Measurements from ENCODE around the gene RNF220. TPM values are rescaled to one million over a fixed set of nuclear protein-coding genes. Genes with fewer than 3 reads are reported as not detected.

Gene RNF220
- total and polyA plus RNA-seq, 7 experiments from 2014 or later: 83.1 to 127 (median 95.9) TPM

DNA sequence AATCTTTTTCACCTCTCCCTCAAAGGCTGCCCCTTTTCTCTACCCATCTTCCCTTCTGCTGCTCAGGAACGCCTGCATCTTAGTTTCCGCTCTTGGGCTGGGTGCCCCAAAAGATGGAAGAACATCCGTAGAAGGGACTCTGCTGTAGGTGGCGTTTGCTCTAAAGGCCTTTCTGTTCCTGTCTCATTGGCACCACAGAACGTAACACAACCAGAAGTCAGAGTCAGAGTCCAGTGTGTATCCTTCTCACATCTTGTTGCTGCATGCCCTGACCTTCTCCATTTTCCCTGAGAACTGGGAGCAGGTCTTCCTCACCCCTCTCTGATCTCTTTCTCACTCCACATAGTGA is 103.3 kb downstream of the RNF220 start:
- no peaks in the 10 kb centered on the region for H3K9me3 ChIP-seq (ENCODE audit: control insufficient read depth in 2 of 3, low read length in 3 of 3)
- ChIA-PET CTCF (no interaction called here), POLR2A (no interaction called here)
- peaks cover 0 to 12% (median 9%) of the 10 kb centered on the region in 7 donors for H3K4me1 Mint-ChIP-seq
- ATAC-seq (no peak), DNase-seq (no peak)
- peaks cover 0 to 1% (median 0%) of the 10 kb centered on the region in 11 donors for H3K9me3 Mint-ChIP-seq
- no peak overlapping the region for H3K27ac Mint-ChIP-seq
- no peak overlapping the region for H3K4me3 ChIP-seq (ENCODE audit: low read length)
- no peak overlapping the region for H3K4me3 Mint-ChIP-seq
- no peaks in the 10 kb centered on the region for H3K27me3 ChIP-seq (ENCODE audit: control insufficient read depth in 2 of 2, insufficient read depth in 2 of 2, low read length in 2 of 2)
- H3K36me3 ChIP-seq (ENCODE audit: control insufficient read depth in 2 of 3, insufficient read depth in 3 of 3, low read length in 3 of 3): no peaks in the 10 kb centered on the region
- H3K27ac ChIP-seq (ENCODE audit: low read depth, low read length): no peak overlapping the region
- peaks cover 4 to 17% (median 12%) of the 10 kb centered on the region in 5 donors for H3K27me3 Mint-ChIP-seq
- peaks cover 0 to 6% of the 10 kb centered on the region in 2 donors for H3K4me1 ChIP-seq (ENCODE audit: control insufficient read depth in 2 of 2, insufficient read depth in 2 of 2, low read length in 2 of 2)
- no peaks in the 10 kb centered on the region for H3K36me3 Mint-ChIP-seq
- intact Hi-C loops (cut with micrococcal nuclease): no loop called here

DNA sequence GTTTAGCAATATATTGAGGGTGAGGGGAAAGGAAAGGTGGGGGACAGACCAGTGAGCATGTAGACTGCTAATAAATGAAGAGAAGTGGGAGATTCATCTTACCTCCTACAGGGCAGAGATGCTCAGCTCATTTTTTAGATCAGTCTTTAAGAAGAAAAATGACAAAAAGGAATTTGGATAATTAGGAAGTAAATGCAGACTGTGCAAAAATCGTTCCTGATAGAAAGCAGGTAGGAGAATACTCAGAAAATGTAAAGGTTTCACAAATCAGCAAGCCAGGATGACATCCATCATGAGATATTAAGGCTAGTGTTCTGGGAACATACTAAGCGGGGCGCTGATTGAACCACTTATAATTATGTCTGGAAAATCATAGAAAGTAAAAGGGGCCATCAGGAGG is 106.3 kb downstream of the RNF220 start:
- Mint-ChIP-seq H3K36me3 (no peaks in the 10 kb centered on the region), H3K9me3 (peaks cover 0 to 1% (median 0%) of the 10 kb centered on the region in 11 donors), H3K27ac (no peak overlapping the region), H3K4me3 (no peak overlapping the region), H3K27me3 (peaks cover 17 to 26% (median 22%) of the 10 kb centered on the region in 5 donors), H3K4me1 (peaks cover 0 to 12% (median 9%) of the 10 kb centered on the region in 7 donors)
- no peaks in the 10 kb centered on the region for H3K27me3 ChIP-seq (ENCODE audit: control insufficient read depth in 2 of 2, insufficient read depth in 2 of 2, low read length in 2 of 2)
- no peak for DNase-seq
- CTCF ChIA-PET: interaction anchor here (0.6 kb wide), 1 partner anchor 85 kb away, joined by 4 read pairs; no protein-coding TSS in a partner anchor
- no peaks in the 10 kb centered on the region for H3K9me3 ChIP-seq (ENCODE audit: control insufficient read depth in 2 of 3, low read length in 3 of 3)
- intact Hi-C loops (cut with micrococcal nuclease): no loop called here
- H3K36me3 ChIP-seq (ENCODE audit: control insufficient read depth in 2 of 3, insufficient read depth in 3 of 3, low read length in 3 of 3): no peaks in the 10 kb centered on the region
- no peak overlapping the region for H3K4me3 ChIP-seq (ENCODE audit: low read length)
- peaks cover 0 to 6% of the 10 kb centered on the region in 2 donors for H3K4me1 ChIP-seq (ENCODE audit: control insufficient read depth in 2 of 2, insufficient read depth in 2 of 2, low read length in 2 of 2)
- no peak for ATAC-seq
- POLR2A ChIA-PET: no interaction called here
- H3K27ac ChIP-seq (ENCODE audit: low read depth, low read length): no peak overlapping the region

- Mint-ChIP-seq H3K27me3 (peaks cover 15 to 25% (median 24%) of the 10 kb centered on the region in 5 donors), H3K27ac (no peak overlapping the region), H3K36me3 (no peaks in the 10 kb centered on the region), H3K9me3 (peaks cover 0 to 1% (median 0%) of the 10 kb centered on the region in 11 donors), H3K4me3 (no peak overlapping the region), H3K4me1 (peaks cover 0 to 12% (median 9%) of the 10 kb centered on the region in 7 donors)
- Histone ChIP-seq H3K9me3 (ENCODE audit: control insufficient read depth in 2 of 3, low read length in 3 of 3) (no peaks in the 10 kb centered on the region), H3K36me3 (ENCODE audit: control insufficient read depth in 2 of 3, insufficient read depth in 3 of 3, low read length in 3 of 3) (no peaks in the 10 kb centered on the region), H3K4me3 (ENCODE audit: low read length) (no peak overlapping the region), H3K4me1 (ENCODE audit: control insufficient read depth in 2 of 2, insufficient read depth in 2 of 2, low read length in 2 of 2) (peaks cover 0 to 6% of the 10 kb centered on the region in 2 donors), H3K27ac (ENCODE audit: low read depth, low read length) (no peak overlapping the region), H3K27me3 (ENCODE audit: control insufficient read depth in 2 of 2, insufficient read depth in 2 of 2, low read length in 2 of 2) (no peaks in the 10 kb centered on the region)
- CTCF ChIA-PET: no interaction called here
- ATAC-seq: no peak
- DNase-seq: peak in 2 of 9 donors; percentile 5 to 10
- intact Hi-C loops (cut with micrococcal nuclease): no loop called here
- POLR2A ChIA-PET: no interaction called here
These were observed 106.7 kb downstream of the RNF220 start for GRCh38 chr1:44511769-44512168.

DNA sequence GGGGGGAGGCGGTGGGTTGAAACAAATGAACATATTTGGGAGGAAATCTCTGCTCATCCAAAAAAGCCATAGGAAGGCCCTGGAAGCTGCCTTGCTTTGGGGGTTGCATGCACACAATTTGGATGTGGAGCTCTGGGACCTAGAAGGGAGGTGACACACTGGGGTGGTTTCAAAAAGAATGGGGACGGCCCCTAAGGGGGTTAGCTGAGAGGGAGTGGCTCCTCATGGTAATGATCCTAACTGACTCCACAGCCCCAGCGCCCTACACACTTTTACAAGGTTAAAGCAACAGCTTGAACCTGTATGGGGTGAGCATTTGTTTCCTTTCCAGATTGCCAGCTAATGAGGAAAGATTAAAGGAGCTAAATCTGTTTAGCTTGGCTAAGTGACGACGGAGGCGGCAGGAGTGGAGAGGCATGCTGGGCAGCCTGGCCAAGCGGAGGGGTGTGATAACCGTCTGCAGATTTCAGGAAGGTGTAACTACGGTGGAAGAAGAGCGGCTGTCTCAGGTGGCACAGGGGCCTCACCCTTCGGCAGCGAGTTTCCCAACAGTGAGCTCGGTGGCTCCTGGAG is 107.3 kb downstream of the RNF220 start:
- Mint-ChIP-seq H3K4me1 (peaks cover 0 to 12% (median 9%) of the 10 kb centered on the region in 7 donors), H3K4me3 (no peak overlapping the region), H3K9me3 (peaks cover 0 to 1% (median 0%) of the 10 kb centered on the region in 11 donors), H3K27me3 (peaks cover 13 to 30% (median 25%) of the 10 kb centered on the region in 5 donors), H3K27ac (peak overlapping the region in 1 of 9 donors; percentile 29), H3K36me3 (no peaks in the 10 kb centered on the region)
- intact Hi-C loops (cut with micrococcal nuclease): no loop called here
- H3K9me3 ChIP-seq (ENCODE audit: control insufficient read depth in 2 of 3, low read length in 3 of 3): no peaks in the 10 kb centered on the region
- ChIA-PET CTCF (no interaction called here), POLR2A (no interaction called here)
- no peak overlapping the region for H3K27ac ChIP-seq (ENCODE audit: low read depth, low read length)
- H3K4me1 ChIP-seq (ENCODE audit: control insufficient read depth in 2 of 2, insufficient read depth in 2 of 2, low read length in 2 of 2): peaks cover 0 to 6% of the 10 kb centered on the region in 2 donors
- no peaks in the 10 kb centered on the region for H3K36me3 ChIP-seq (ENCODE audit: control insufficient read depth in 2 of 3, insufficient read depth in 3 of 3, low read length in 3 of 3)
- no peak for ATAC-seq
- no peak overlapping the region for H3K4me3 ChIP-seq (ENCODE audit: low read length)
- DNase-seq: no peak
- no peaks in the 10 kb centered on the region for H3K27me3 ChIP-seq (ENCODE audit: control insufficient read depth in 2 of 2, insufficient read depth in 2 of 2, low read length in 2 of 2)

- no peak for ATAC-seq
- H3K4me3 ChIP-seq (ENCODE audit: low read length): no peak overlapping the region
- POLR2A ChIA-PET: no interaction called here
These were observed 108.1 kb downstream of the RNF220 start for GRCh38 chr1:44513111-44513510.

GRCh38 chr1:44514673-44515072 is 109.6 kb downstream of the RNF220 start:
- Histone ChIP-seq H3K9me3 (ENCODE audit: control insufficient read depth in 2 of 3, low read length in 3 of 3) (no peaks in the 10 kb centered on the region), H3K4me1 (ENCODE audit: control insufficient read depth in 2 of 2, insufficient read depth in 2 of 2, low read length in 2 of 2) (peaks cover 0 to 6% of the 10 kb centered on the region in 2 donors), H3K27me3 (ENCODE audit: control insufficient read depth in 2 of 2, insufficient read depth in 2 of 2, low read length in 2 of 2) (no peaks in the 10 kb centered on the region), H3K27ac (ENCODE audit: low read depth, low read length) (no peak overlapping the region), H3K4me3 (ENCODE audit: low read length) (no peak overlapping the region), H3K36me3 (ENCODE audit: control insufficient read depth in 2 of 3, insufficient read depth in 3 of 3, low read length in 3 of 3) (no peaks in the 10 kb centered on the region)
- no peak overlapping the region for H3K27ac Mint-ChIP-seq
- no peak for DNase-seq
- H3K36me3 Mint-ChIP-seq: no peaks in the 10 kb centered on the region
- peaks cover 11 to 30% (median 18%) of the 10 kb centered on the region in 5 donors for H3K27me3 Mint-ChIP-seq
- H3K4me3 Mint-ChIP-seq: no peak overlapping the region
- H3K9me3 Mint-ChIP-seq: peaks cover 0 to 4% (median 0%) of the 10 kb centered on the region in 11 donors
- intact Hi-C loops (cut with micrococcal nuclease): no loop called here
- ChIA-PET CTCF (no interaction called here), POLR2A (no interaction called here)
- ATAC-seq: no peak
- H3K4me1 Mint-ChIP-seq: peaks cover 0 to 16% (median 11%) of the 10 kb centered on the region in 7 donors

More at GRCh38 chr1:44513111-44513510, 108.1 kb downstream of the RNF220 start:
- H3K27me3 Mint-ChIP-seq: peaks cover 11 to 30% (median 24%) of the 10 kb centered on the region in 5 donors
- intact Hi-C loops (cut with micrococcal nuclease): no loop called here
- H3K4me1 Mint-ChIP-seq: peaks cover 0 to 12% (median 9%) of the 10 kb centered on the region in 7 donors
- H3K9me3 ChIP-seq (ENCODE audit: control insufficient read depth in 2 of 3, low read length in 3 of 3): no peaks in the 10 kb centered on the region
- CTCF ChIA-PET: no interaction called here
- peaks cover 0 to 6% of the 10 kb centered on the region in 2 donors for H3K4me1 ChIP-seq (ENCODE audit: control insufficient read depth in 2 of 2, insufficient read depth in 2 of 2, low read length in 2 of 2)
- H3K36me3 Mint-ChIP-seq: no peaks in the 10 kb centered on the region
- H3K36me3 ChIP-seq (ENCODE audit: control insufficient read depth in 2 of 3, insufficient read depth in 3 of 3, low read length in 3 of 3): no peaks in the 10 kb centered on the region
- no peaks in the 10 kb centered on the region for H3K27me3 ChIP-seq (ENCODE audit: control insufficient read depth in 2 of 2, insufficient read depth in 2 of 2, low read length in 2 of 2)
- no peak for DNase-seq
- H3K9me3 Mint-ChIP-seq: peaks cover 0 to 1% (median 0%) of the 10 kb centered on the region in 11 donors
- no peak overlapping the region for H3K27ac Mint-ChIP-seq
- no peak overlapping the region for H3K27ac ChIP-seq (ENCODE audit: low read depth, low read length)
- H3K4me3 Mint-ChIP-seq: no peak overlapping the region

DNA sequence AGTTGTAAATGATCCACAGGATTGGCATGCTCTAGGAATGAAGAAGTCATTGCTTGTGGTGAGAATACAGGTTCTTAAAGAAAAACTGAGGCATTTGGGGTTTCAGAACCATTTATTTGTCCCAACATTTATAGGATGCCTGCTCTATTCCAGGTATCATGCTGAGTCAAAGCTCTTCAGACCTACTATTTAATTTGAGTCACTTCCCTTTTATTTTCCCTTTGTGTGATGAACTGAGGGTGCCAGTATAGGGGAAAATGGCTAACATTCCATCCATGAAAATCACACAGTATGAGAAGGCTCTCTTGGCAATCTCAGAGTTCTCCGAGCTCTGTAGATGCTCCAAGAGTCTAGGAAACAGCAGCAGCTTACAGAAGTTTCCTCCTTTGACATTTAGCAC is 110.4 kb downstream of the RNF220 start:
- ChIA-PET POLR2A (interaction anchor here (0.6 kb wide), 1 partner anchor 160 kb away, joined by 4 read pairs; no protein-coding TSS in a partner anchor), CTCF (no interaction called here)
- peaks cover 0 to 16% (median 11%) of the 10 kb centered on the region in 7 donors for H3K4me1 Mint-ChIP-seq
- Histone ChIP-seq H3K36me3 (ENCODE audit: control insufficient read depth in 2 of 3, insufficient read depth in 3 of 3, low read length in 3 of 3) (no peaks in the 10 kb centered on the region), H3K9me3 (ENCODE audit: control insufficient read depth in 2 of 3, low read length in 3 of 3) (no peaks in the 10 kb centered on the region), H3K27me3 (ENCODE audit: control insufficient read depth in 2 of 2, insufficient read depth in 2 of 2, low read length in 2 of 2) (no peaks in the 10 kb centered on the region), H3K4me1 (ENCODE audit: control insufficient read depth in 2 of 2, insufficient read depth in 2 of 2, low read length in 2 of 2) (peaks cover 0 to 6% of the 10 kb centered on the region in 2 donors), H3K4me3 (ENCODE audit: low read length) (no peak overlapping the region), H3K27ac (ENCODE audit: low read depth, low read length) (no peak overlapping the region)
- intact Hi-C loops (cut with micrococcal nuclease): no loop called here
- H3K4me3 Mint-ChIP-seq: no peak overlapping the region
- peaks cover 11 to 29% (median 19%) of the 10 kb centered on the region in 5 donors for H3K27me3 Mint-ChIP-seq
- DNase-seq (no peak), ATAC-seq (no peak)
- no peaks in the 10 kb centered on the region for H3K36me3 Mint-ChIP-seq
- H3K9me3 Mint-ChIP-seq: peaks cover 0 to 4% (median 0%) of the 10 kb centered on the region in 11 donors
- no peak overlapping the region for H3K27ac Mint-ChIP-seq

All from naive thymus-derived CD4-positive, alpha-beta T cell (primary cell).